Ramos (cell line): ENCODE results near the gene TMPRSS11D.

Source experiments
- in situ Hi-C: fragments of 300-500 bp; cut with MboI; formaldehyde crosslinking; loops from one replicate; pipeline ENCODE4 v1.14.3; 2022; ENCODE audit warnings: low sequenced_read_pairs; ENCODE audit not compliant: unreplicated experiment

The TMPRSS11D gene

GRCh38 chr4:67891645-67892044 lies 7.8 kb upstream of the TMPRSS11D start:
- in situ Hi-C loops: no loop called here

GRCh38 chr4:67886281-67886680 lies 2.5 kb upstream of the TMPRSS11D start:
- in situ Hi-C loops: no loop called here

- in situ Hi-C loops: no loop called here
Measured at GRCh38 chr4:67885762-67886161, 2.0 kb upstream of the TMPRSS11D start.

GRCh38 chr4:67884701-67885100 lies 899 bp upstream of the TMPRSS11D start:
- in situ Hi-C loops: no loop called here

GRCh38 chr4:67883458-67883857 lies 344 bp downstream of the TMPRSS11D start:
- in situ Hi-C loops: no loop called here

GRCh38 chr4:67880866-67881610 lies 2.8 kb downstream of the TMPRSS11D start:
- in situ Hi-C loops: no loop called here

- in situ Hi-C loops: no loop called here
Measured at GRCh38 chr4:67879486-67879885, 4.3 kb downstream of the TMPRSS11D start.

- in situ Hi-C loops: no loop called here
Measured at GRCh38 chr4:67877086-67877485, 6.7 kb downstream of the TMPRSS11D start.

GRCh38 chr4:67874986-67875385 lies 8.8 kb downstream of the TMPRSS11D start:
- in situ Hi-C loops: no loop called here

GRCh38 chr4:67873116-67873515 lies 10.7 kb downstream of the TMPRSS11D start:
- in situ Hi-C loops: no loop called here

GRCh38 chr4:67871867-67872266 lies 11.9 kb downstream of the TMPRSS11D start:
- in situ Hi-C loops: no loop called here

- in situ Hi-C loops: no loop called here
Measured at GRCh38 chr4:67869580-67870190, 14.1 kb downstream of the TMPRSS11D start.

- in situ Hi-C loops: no loop called here
Measured at GRCh38 chr4:67861513-67861912, 22.3 kb downstream of the TMPRSS11D start.

- in situ Hi-C loops: no loop called here
Measured at GRCh38 chr4:67853336-67853735, 30.5 kb downstream of the TMPRSS11D start.

- in situ Hi-C loops: no loop called here
Measured at GRCh38 chr4:67820903-67821302, 62.9 kb downstream of the TMPRSS11D start.

- in situ Hi-C loops: no loop called here
Measured at GRCh38 chr4:67810011-67810410, 73.8 kb downstream of the TMPRSS11D start.

- in situ Hi-C loops: no loop called here
Measured at GRCh38 chr4:67809502-67809901, 74.3 kb downstream of the TMPRSS11D start.

- in situ Hi-C loops: no loop called here
Measured at GRCh38 chr4:67796810-67797209, 87.0 kb downstream of the TMPRSS11D start.

- in situ Hi-C loops: no loop called here
Measured at GRCh38 chr4:67790721-67791120, 93.1 kb downstream of the TMPRSS11D start.

GRCh38 chr4:67787311-67787710 lies 96.5 kb downstream of the TMPRSS11D start:
- in situ Hi-C loops: no loop called here

GRCh38 chr4:67785528-67785927 lies 98.3 kb downstream of the TMPRSS11D start:
- in situ Hi-C loops: no loop called here

GRCh38 chr4:67779631-67780030 lies 104.2 kb downstream of the TMPRSS11D start:
- in situ Hi-C loops: no loop called here
